B cell (primary cell): ENCODE data around the gene MYMK. TPM values are rescaled to one million over a fixed set of nuclear protein-coding genes. Genes with fewer than 3 reads are reported as not detected.

Source experiments
- ATAC-seq: fragments of 200-7000 bp; cut with Tn5 transposase; one replicate; pipeline ENCODE4 v1.10.0; 2021; ENCODE audit warnings: low read depth, mild to moderate bottlenecking, moderate number of reproducible peaks, moderate library complexity
- CTCF ChIA-PET: fragments of 350-600 bp; sonication (Branson Sonifier 250); formaldehyde crosslinking; loops from one replicate; lab custom pipeline; 2021; ENCODE audit warnings: antibody characterized with exemption, inconsistent platforms; lab: Charles Lee
- POLR2A ChIA-PET: fragments of 350-600 bp; sonication (Branson Sonifier 250); formaldehyde crosslinking; loops from one replicate; lab custom pipeline; 2021; ENCODE audit warnings: antibody characterized with exemption; lab: Charles Lee
- DNase-seq: peaks from one replicate; pipeline ENCODE4 v3.0.0; 2013
- H2AFZ ChIP-seq: 2 replicates; pipeline ENCODE4 v1.6.1; 2012; ENCODE audit warnings: mild to moderate bottlenecking, low read depth, low read length; ENCODE audit not compliant: insufficient read depth, poor library complexity, severe bottlenecking
- H3K27ac ChIP-seq, 2 donors: 1 replicate in 1 of 2; 2 replicates in 1 of 2; pipeline ENCODE4 v1.5.1; 2012 to 2013; ENCODE audit warnings: low read length in 2 of 2, mild to moderate bottlenecking in 2 of 2, moderate library complexity in 1 of 2
- H3K27me3 ChIP-seq, 4 experiments: fragments of 200-600 bp in 1 of 4; sonication (generic) in 1 of 4; replicated peaks in 1 of 4; 1 replicate in 2 of 4; 2 replicates in 2 of 4; pipeline versions ENCODE4 v1.6.1 to v1.7.0; 2013 to 2016; ENCODE audit warnings: low read length in 3 of 4, mild to moderate bottlenecking in 2 of 4, mixed read lengths in 1 of 4, moderate library complexity in 1 of 4; ENCODE audit not compliant: insufficient read depth in 4 of 4, control insufficient read depth in 3 of 4; ENCODE audit errors: control extremely low read depth in 1 of 4
- H3K36me3 ChIP-seq, 2 experiments: replicated peaks in 1 of 2; 1 replicate in 1 of 2; 2 replicates in 1 of 2; pipeline versions ENCODE4 v1.6.1 to v1.7.1; 2013; ENCODE audit warnings: low read length in 1 of 2; ENCODE audit not compliant: insufficient read depth in 2 of 2, control insufficient read depth in 1 of 2; ENCODE audit errors: control extremely low read depth in 1 of 2, extremely low read depth in 1 of 2
- H3K4me1 ChIP-seq, 2 donors: fragments of 200-600 bp in 1 of 2; sonication (generic) in 1 of 2; 1 replicate in 1 of 2; 2 replicates in 1 of 2; pipeline versions ENCODE4 v1.5.1 to v1.6.1; 2013 to 2017; ENCODE audit warnings: low read length in 2 of 2; ENCODE audit not compliant: control insufficient read depth in 2 of 2, insufficient read depth in 2 of 2
- H3K4me2 ChIP-seq: replicated peaks from 2 replicates; pipeline ENCODE3; 2012; ENCODE audit warnings: mild to moderate bottlenecking, low read depth, low read length; ENCODE audit not compliant: poor library complexity, severe bottlenecking
- H3K4me3 ChIP-seq, 5 experiments: fragments of 200-600 bp in 1 of 5; sonication (generic) in 1 of 5; 1 replicate in 3 of 5; 2 replicates in 2 of 5; pipeline versions ENCODE4 v1.5.1 to v1.7.0; 2011 to 2016; ENCODE audit warnings: low read length in 4 of 5, mild to moderate bottlenecking in 4 of 5, low read depth in 2 of 5, control low read depth in 1 of 5, moderate library complexity in 1 of 5; ENCODE audit not compliant: insufficient read depth in 1 of 5; ENCODE audit errors: control extremely low read depth in 1 of 5, extremely low read depth in 1 of 5
- H3K79me2 ChIP-seq: fragments of 200-600 bp; sonication (generic); one replicate; pipeline ENCODE4 v1.6.0; 2016; ENCODE audit warnings: low read length; ENCODE audit not compliant: control insufficient read depth, insufficient read depth
- H3K9ac ChIP-seq: fragments of 200-600 bp; sonication (generic); 2 replicates; pipeline ENCODE4 v1.6.1; 2017; ENCODE audit warnings: mild to moderate bottlenecking, low read length, moderate library complexity
- H3K9me3 ChIP-seq, 3 donors: one replicate each; pipeline versions ENCODE4 v1.6.1 to v1.7.1; 2013; ENCODE audit warnings: low read length in 2 of 3; ENCODE audit not compliant: control insufficient read depth in 2 of 3, insufficient read depth in 1 of 3; ENCODE audit errors: control extremely low read depth in 1 of 3
- H4K20me1 ChIP-seq: 2 replicates; pipeline ENCODE4 v1.6.0; 2012; ENCODE audit warnings: mild to moderate bottlenecking, low read length; ENCODE audit not compliant: insufficient read depth, control insufficient read depth, poor library complexity, severe bottlenecking
- H3K27ac Mint-ChIP-seq: one replicate; pipeline ENCODE4 v1.8.0; 2021; ENCODE audit warnings: mixed read lengths
- H3K27me3 Mint-ChIP-seq: one replicate; pipeline ENCODE4 v1.8.0; 2021; ENCODE audit warnings: mixed read lengths
- H3K4me1 Mint-ChIP-seq: one replicate; pipeline ENCODE4 v1.8.0; 2021; ENCODE audit warnings: mixed read lengths
- H3K4me3 Mint-ChIP-seq: one replicate; pipeline ENCODE4 v1.8.0; 2021; ENCODE audit warnings: mixed read lengths
- H3K9me3 Mint-ChIP-seq: one replicate; pipeline ENCODE4 v1.8.0; 2022; ENCODE audit warnings: mixed read lengths; ENCODE audit not compliant: insufficient read depth
- CTCF ChIP-seq: fragments of 200-600 bp; IDR thresholded peaks from one replicate; pipeline ENCODE4 v1.8.0; 2022; ENCODE audit warnings: antibody characterized with exemption, mild to moderate bottlenecking
- EZH2 ChIP-seq: IDR thresholded peaks from 2 replicates; pipeline ENCODE4 v1.6.1; 2012; ENCODE audit warnings: borderline replicate concordance, low read depth, mild to moderate bottlenecking, moderate library complexity, low read length; ENCODE audit not compliant: insufficient read depth, poor library complexity, severe bottlenecking
- WGBS: methylation state at CpG from one replicate; pipeline ENCODE4 v1.1.5; 2013; ENCODE audit warnings: missing lambda C conversion rate; ENCODE audit not compliant: insufficient coverage; 5-methylcytosine and 5-hydroxymethylcytosine counted together
- intact Hi-C: fragments of 100-400 bp; cut with micrococcal nuclease; formaldehyde crosslinking; loops from one replicate; pipeline ENCODE4 v1.10.0; 2022
- polyA plus RNA-seq: library from polyadenylated mRNA; depleted of rRNA; stranded (reverse); fragments of >200 nt; gene quantifications from 2 replicates; pipeline ENCODE4 v1.2.3, GENCODE V29; 2012
- total RNA-seq, 2 donors: library from RNA; stranded (reverse); fragments of 120-200 nt in 1 of 2; gene quantifications; 1 replicate in 1 of 2; 2 replicates in 1 of 2; pipeline versions ENCODE4 v1.2.3 to v1.2.4, GENCODE V29; 2013 to 2022

Gene MYMK
- total and polyA plus RNA-seq, 2 donors (not counting 1 experiment from before 2014, with no cell fraction given), result not detected

- Mint-ChIP-seq H3K27me3 (peaks cover 16% of the 10 kb centered on the region), H3K4me1 (no peaks in the 10 kb centered on the region), H3K27ac (no peak overlapping the region), H3K4me3 (no peak overlapping the region), H3K9me3 (no peaks in the 10 kb centered on the region)
- Histone ChIP-seq H3K9ac (no peak overlapping the region), H2AFZ (no peak overlapping the region), H3K27me3 (peaks cover 0 to 6% (median 0%) of the 10 kb centered on the region in 4 experiments), H4K20me1 (no peaks in the 10 kb centered on the region), H3K79me2 (no peaks in the 10 kb centered on the region), H3K4me3 (no peak overlapping the region), H3K9me3 (no peaks in the 10 kb centered on the region), H3K36me3 (no peaks in the 10 kb centered on the region), H3K27ac (no peak overlapping the region), H3K4me1 (no peaks in the 10 kb centered on the region), H3K4me2 (no peak overlapping the region)
- 78% methylated on average over 8 of the region's 8 CpGs for WGBS
- ChIA-PET CTCF (no interaction called here), POLR2A (no interaction called here)
- intact Hi-C loops, result no loop called here
- DNase-seq (no peak), ATAC-seq (no peak)
- TF ChIP-seq CTCF, result no peak
- TF ChIP-seq EZH2, result no peak
Measured at GRCh38 chr9:133546287-133546680, 21.5 kb upstream of the MYMK start.

- Histone ChIP-seq H3K36me3 (no peaks in the 10 kb centered on the region), H3K27ac (no peak overlapping the region), H3K9me3 (no peaks in the 10 kb centered on the region), H3K4me2 (no peak overlapping the region), H3K27me3 (peaks cover 0 to 6% (median 1%) of the 10 kb centered on the region in 4 experiments), H2AFZ (no peak overlapping the region), H3K4me1 (peaks cover 3 to 4% of the 10 kb centered on the region in 2 donors), H3K9ac (no peak overlapping the region), H3K4me3 (no peak overlapping the region), H3K79me2 (no peaks in the 10 kb centered on the region), H4K20me1 (no peaks in the 10 kb centered on the region)
- ATAC-seq, result no peak
- intact Hi-C loops, result no loop called here
- ChIA-PET CTCF (no interaction called here), POLR2A (no interaction called here)
- Mint-ChIP-seq H3K27me3 (peaks cover 12% of the 10 kb centered on the region), H3K27ac (no peak overlapping the region), H3K4me3 (no peak overlapping the region), H3K9me3 (no peaks in the 10 kb centered on the region), H3K4me1 (peaks cover under 1% of the 10 kb centered on the region)
- 89% methylated on average over 20 of the region's 25 CpGs for WGBS
- no peak for DNase-seq
- TF ChIP-seq EZH2 (no peak), CTCF (no peak)
Measured at GRCh38 chr9:133545494-133546286, 20.9 kb upstream of the MYMK start.
